HCT116 (cell line): ENCODE data around the gene BBS9. TPM values are rescaled to one million over a fixed set of nuclear protein-coding genes. Genes with fewer than 3 reads are reported as not detected.

Source experiments
- ATAC-seq: fragments of 200-7000 bp; cut with Tn5 transposase; 2 replicates; pipeline ENCODE4 v1.9.1; 2020; ENCODE audit warnings: mild to moderate bottlenecking, moderate library complexity
- BruUV-seq: library from RNA; stranded (reverse); fragments of 400-500 nt; replicated peaks from 2 replicates; lab custom pipeline; 2021; lab: Mats Ljungman, UMichigan
- CTCF ChIA-PET: fragments of 300-600 bp; sonication (Branson Sonifier 250); formaldehyde crosslinking; loops from one replicate; lab custom pipeline; 2021; ENCODE audit warnings: antibody characterized with exemption; lab: Charles Lee
- POLR2A ChIA-PET: fragments of 300-600, 350-600 bp; sonication (Branson Sonifier 250); formaldehyde crosslinking; loops from one replicate; lab custom pipeline; 2021; ENCODE audit warnings: antibody characterized with exemption; lab: Charles Lee
- RAD21 ChIA-PET, 2 experiments: fragments of 300-600 bp; sonication (Branson Sonifier 250); formaldehyde crosslinking; loops; one replicate each; lab custom pipeline; 2023; ENCODE audit warnings: low total read pairs in 2 of 2; ENCODE audit not compliant: uncharacterized antibody in 2 of 2, unreplicated experiment in 2 of 2, low non-redundant PET in 1 of 2; lab: Charles Lee
- DNase-seq: peaks from one replicate; pipeline ENCODE4 v3.0.0-alpha.2; 2010; ENCODE audit warnings: low read depth, low spot score
- H2AFZ ChIP-seq: fragments of 200-600 bp; shearing (Covaris generic), sonication (generic); 2 replicates; pipeline ENCODE4 v1.6.1; 2017; ENCODE audit warnings: low read depth, mixed run types, mixed read lengths, antibody characterized with exemption, low read length; ENCODE audit not compliant: poor library complexity, severe bottlenecking
- H3K27ac ChIP-seq: 2 replicates; pipeline ENCODE4 v1.5.1; 2012; ENCODE audit warnings: low read depth, low read length
- H3K27me3 ChIP-seq: fragments of 200-600 bp; sonication (generic); 2 replicates; pipeline ENCODE4 v1.6.1; 2016; ENCODE audit warnings: mixed run types, low read length, mixed read lengths; ENCODE audit not compliant: insufficient read depth
- H3K36me3 ChIP-seq, 2 experiments: fragments of 200-500 bp in 1 of 2; fragments of 200-600 bp in 1 of 2; sonication (Bioruptor generic) in 1 of 2; sonication (generic) in 1 of 2; 2 replicates each; pipeline versions ENCODE4 v1.5.1 to v1.6.1; 2014 to 2016; ENCODE audit warnings: low read length in 2 of 2, inconsistent platforms in 1 of 2, mixed read lengths in 1 of 2, mixed run types in 1 of 2; ENCODE audit not compliant: insufficient read depth in 2 of 2, control insufficient read depth in 1 of 2
- H3K4me1 ChIP-seq, 2 experiments: fragments of 200-600 bp in 1 of 2; sonication (generic) in 1 of 2; 2 replicates each; pipeline versions ENCODE4 v1.5.1 to v1.6.1; 2012 to 2017; ENCODE audit warnings: low read length in 2 of 2, inconsistent platforms in 1 of 2, mild to moderate bottlenecking in 1 of 2, mixed read lengths in 1 of 2, mixed run types in 1 of 2, moderate library complexity in 1 of 2; ENCODE audit not compliant: insufficient read depth in 2 of 2, control insufficient read depth in 1 of 2
- H3K4me2 ChIP-seq: fragments of 200-600 bp; sonication (generic); 2 replicates; pipeline ENCODE4 v1.6.1; 2017; ENCODE audit warnings: mixed run types, low read length, mixed read lengths
- H3K4me3 ChIP-seq, 2 experiments: fragments of 200-600 bp in 1 of 2; sonication (generic) in 1 of 2; replicated peaks in 1 of 2; 2 replicates each; pipeline ENCODE4 v1.5.1; 2011 to 2016; ENCODE audit warnings: low read length in 2 of 2, control low read depth in 1 of 2, low read depth in 1 of 2, mild to moderate bottlenecking in 1 of 2, mixed read lengths in 1 of 2, mixed run types in 1 of 2
- H3K79me2 ChIP-seq: fragments of 200-600 bp; sonication (generic); 2 replicates; pipeline ENCODE4 v1.6.1; 2017; ENCODE audit warnings: mild to moderate bottlenecking, mixed run types, low read length, moderate library complexity, mixed read lengths; ENCODE audit not compliant: insufficient read depth
- H3K9ac ChIP-seq: fragments of 200-600 bp; sonication (generic); 2 replicates; pipeline ENCODE4 v1.6.1; 2016; ENCODE audit warnings: low read length, mixed read lengths
- H3K9me2 ChIP-seq: fragments of 200-600 bp; sonication (generic), shearing (Covaris generic); 2 replicates; pipeline ENCODE4 v1.6.1; 2017; ENCODE audit warnings: mixed run types, mild to moderate bottlenecking, moderate library complexity; ENCODE audit not compliant: insufficient read depth
- H3K9me3 ChIP-seq, 2 experiments: fragments of 200-500 bp in 1 of 2; fragments of 200-600 bp in 1 of 2; sonication (Bioruptor generic) in 1 of 2; sonication (generic) in 1 of 2; 2 replicates each; pipeline ENCODE4 v1.6.1; 2014 to 2017; ENCODE audit warnings: low read length in 2 of 2, mixed read lengths in 2 of 2, inconsistent platforms in 1 of 2, low read depth in 1 of 2, mild to moderate bottlenecking in 1 of 2, mixed run types in 1 of 2, moderate library complexity in 1 of 2; ENCODE audit not compliant: control insufficient read depth in 1 of 2, insufficient read depth in 1 of 2
- H4K20me1 ChIP-seq: fragments of 200-600 bp; sonication (generic), shearing (Covaris generic); 2 replicates; pipeline ENCODE4 v1.6.1; 2017; ENCODE audit warnings: mixed run types, mild to moderate bottlenecking, moderate library complexity; ENCODE audit not compliant: insufficient read depth
- CEBPB ChIP-seq: IDR thresholded peaks from 2 replicates; pipeline ENCODE4 v1.6.1; 2012; ENCODE audit warnings: low read depth
- EGR1 ChIP-seq: IDR thresholded peaks from 2 replicates; pipeline ENCODE4 v1.6.1; 2012; ENCODE audit warnings: low read depth
- ELF1 ChIP-seq: IDR thresholded peaks from 2 replicates; pipeline ENCODE4 v1.6.1; 2012; ENCODE audit warnings: low read depth, borderline replicate concordance
- JUND ChIP-seq: IDR thresholded peaks from 2 replicates; pipeline ENCODE4 v1.6.1; 2012
- RAD21 ChIP-seq: IDR thresholded peaks from 2 replicates; pipeline ENCODE4 v1.6.1; 2012; ENCODE audit warnings: low read depth, mild to moderate bottlenecking
- SIN3A ChIP-seq: IDR thresholded peaks from 2 replicates; pipeline ENCODE4 v1.6.1; 2012; ENCODE audit warnings: low read depth
- SRF ChIP-seq: IDR thresholded peaks from 2 replicates; pipeline ENCODE4 v1.6.1; 2012; ENCODE audit warnings: low read depth
- TCF7L2 ChIP-seq: IDR thresholded peaks from 2 replicates; pipeline ENCODE4 v1.7.0; 2011; ENCODE audit warnings: borderline replicate concordance, inconsistent platforms; ENCODE audit not compliant: insufficient read depth, insufficient read length; ENCODE audit errors: extremely low read depth
- ZFX ChIP-seq: fragments of 450-650 bp; IDR thresholded peaks from 2 replicates; pipeline ENCODE4 v1.6.1; 2017
- ZNF274 ChIP-seq: fragments of 200-500 bp; sonication (Bioruptor generic); IDR thresholded peaks from 2 replicates; pipeline ENCODE4 v1.6.1; 2014; ENCODE audit warnings: mild to moderate bottlenecking, low read depth, low read length, inconsistent platforms
- intact Hi-C: fragments of 100-400 bp; cut with micrococcal nuclease; formaldehyde crosslinking; loops from 2 replicates; pipeline ENCODE4 v1.10.0; 2022
- total RNA-seq: library from RNA; stranded (reverse); gene quantifications from one replicate; pipeline ENCODE4 v1.2.1, GENCODE V29; 2021; ENCODE audit not compliant: unreplicated experiment
- TF ChIP-seq, protein P1 (sequence below), 3 experiments: fragments of 200-600 bp in 1 of 3; sonication (generic) in 1 of 3; IDR thresholded peaks in 2 of 3; conservative IDR thresholded peaks in 1 of 3; 2 replicates each; pipeline ENCODE4 v1.5.1; 2012 to 2017; ENCODE audit warnings: low read depth in 2 of 3, low read length in 2 of 3, antibody characterized with exemption in 1 of 3, borderline replicate concordance in 1 of 3, control low read depth in 1 of 3, mild to moderate bottlenecking in 1 of 3, mixed read lengths in 1 of 3, mixed run types in 1 of 3, moderate library complexity in 1 of 3; ENCODE audit not compliant: insufficient read depth in 1 of 3
- TF ChIP-seq, protein P2 (sequence below): IDR thresholded peaks from 2 replicates; pipeline ENCODE4 v1.6.1; 2012; ENCODE audit warnings: low read depth

The BBS9 gene
- total RNA-seq, 1 experiment from 2014 or later = 7.1 TPM

DNA sequence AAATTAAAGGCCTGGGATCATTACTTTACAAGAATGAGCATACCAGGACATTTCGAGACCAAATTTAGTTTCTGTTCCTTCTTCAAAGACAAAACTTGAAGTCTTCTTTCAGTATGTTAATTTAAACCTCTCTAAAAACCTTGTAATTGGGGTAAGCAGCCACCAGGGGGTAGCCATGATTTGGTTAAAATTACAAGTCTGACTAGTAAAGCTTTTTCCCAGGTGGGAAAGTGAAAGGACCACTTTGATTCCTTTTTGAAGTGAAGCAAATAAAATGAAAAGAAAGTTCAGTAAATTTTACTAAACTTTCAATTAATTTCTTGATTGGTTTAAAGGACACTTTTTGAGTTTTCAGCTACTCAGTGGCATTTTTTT, 294.3 kb downstream of the BBS9 start:
- no peak overlapping the region for H3K27ac ChIP-seq
- POLR2A ChIA-PET = no interaction called here
- no TSS peak for BruUV-seq
- H2AFZ ChIP-seq = no peak overlapping the region
- no peak overlapping the region for H3K4me2 ChIP-seq
- no peak overlapping the region for H3K9ac ChIP-seq
- CTCF ChIA-PET = interaction anchor here (0.9 to 1.5 kb wide), 7 partner anchors 36 to 664 kb away, joined by 3 to 4 read pairs (median 3); no protein-coding TSS in a partner anchor
- no peaks in the 10 kb centered on the region for H3K27me3 ChIP-seq
- DNase-seq (peak; percentile 10), ATAC-seq (no peak)
- H3K4me3 ChIP-seq = no peak overlapping the region
- RAD21 ChIA-PET = no interaction called here
- no peaks in the 10 kb centered on the region for H3K36me3 ChIP-seq
- TF ChIP-seq, protein P1, sequence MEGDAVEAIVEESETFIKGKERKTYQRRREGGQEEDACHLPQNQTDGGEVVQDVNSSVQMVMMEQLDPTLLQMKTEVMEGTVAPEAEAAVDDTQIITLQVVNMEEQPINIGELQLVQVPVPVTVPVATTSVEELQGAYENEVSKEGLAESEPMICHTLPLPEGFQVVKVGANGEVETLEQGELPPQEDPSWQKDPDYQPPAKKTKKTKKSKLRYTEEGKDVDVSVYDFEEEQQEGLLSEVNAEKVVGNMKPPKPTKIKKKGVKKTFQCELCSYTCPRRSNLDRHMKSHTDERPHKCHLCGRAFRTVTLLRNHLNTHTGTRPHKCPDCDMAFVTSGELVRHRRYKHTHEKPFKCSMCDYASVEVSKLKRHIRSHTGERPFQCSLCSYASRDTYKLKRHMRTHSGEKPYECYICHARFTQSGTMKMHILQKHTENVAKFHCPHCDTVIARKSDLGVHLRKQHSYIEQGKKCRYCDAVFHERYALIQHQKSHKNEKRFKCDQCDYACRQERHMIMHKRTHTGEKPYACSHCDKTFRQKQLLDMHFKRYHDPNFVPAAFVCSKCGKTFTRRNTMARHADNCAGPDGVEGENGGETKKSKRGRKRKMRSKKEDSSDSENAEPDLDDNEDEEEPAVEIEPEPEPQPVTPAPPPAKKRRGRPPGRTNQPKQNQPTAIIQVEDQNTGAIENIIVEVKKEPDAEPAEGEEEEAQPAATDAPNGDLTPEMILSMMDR (IDR thresholded peaks at IDR 0.05 in 2 of 3, conservative IDR thresholded peaks at IDR 0.05 in 1 of 3; ENCODE audit: borderline replicate concordance in 1 of 3, insufficient read depth in 1 of 3, low read depth in 2 of 3, low read length in 2 of 3) = peak; percentile 34 to 67 (median 58); a peak in 4 of 6 replicates
- TF ChIP-seq JUND (no peak), RAD21 (peak; percentile 59), ELF1 (no peak)
- H3K9me2 ChIP-seq = no peaks in the 10 kb centered on the region
- no peaks in the 10 kb centered on the region for H3K4me1 ChIP-seq
- no peaks in the 10 kb centered on the region for H3K9me3 ChIP-seq
- intact Hi-C loops = loop anchor here (2.0 to 10.0 kb wide), 2 partner anchors 321 to 509 kb away; no protein-coding TSS in a partner anchor
- H4K20me1 ChIP-seq = no peaks in the 10 kb centered on the region
- no peaks in the 10 kb centered on the region for H3K79me2 ChIP-seq

DNA sequence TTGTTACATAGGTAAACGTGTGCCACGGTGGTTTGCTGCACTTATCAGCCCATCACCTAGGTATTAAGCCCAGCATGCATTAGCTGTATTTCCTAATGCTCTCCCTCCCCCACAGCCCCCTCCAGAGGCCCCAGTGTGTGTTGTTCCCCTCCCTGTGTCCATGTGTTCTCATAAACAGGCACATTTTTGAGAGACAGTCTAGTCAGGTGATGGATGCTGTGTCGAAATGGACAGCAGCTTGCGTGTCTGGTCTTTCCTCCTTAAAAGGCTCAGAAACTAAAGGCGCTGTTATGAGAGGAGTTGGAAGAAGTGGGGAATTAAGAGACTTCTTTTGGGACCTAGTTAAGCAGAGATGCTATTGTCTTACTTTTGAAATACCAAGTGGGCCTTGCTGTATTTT, 296.0 kb downstream of the BBS9 start:
- ChIA-PET POLR2A (no interaction called here), RAD21 (no interaction called here), CTCF (no interaction called here)
- Histone ChIP-seq H3K27ac (no peak overlapping the region), H3K36me3 (no peaks in the 10 kb centered on the region), H3K9me2 (no peaks in the 10 kb centered on the region), H3K9me3 (no peaks in the 10 kb centered on the region), H3K4me1 (no peaks in the 10 kb centered on the region), H3K27me3 (no peaks in the 10 kb centered on the region), H4K20me1 (no peaks in the 10 kb centered on the region), H3K4me3 (no peak overlapping the region), H3K79me2 (no peaks in the 10 kb centered on the region), H2AFZ (no peak overlapping the region), H3K9ac (no peak overlapping the region), H3K4me2 (no peak overlapping the region)
- no peak for DNase-seq
- ATAC-seq = no peak
- BruUV-seq = no TSS peak
- intact Hi-C loops = loop anchor here (10.0 kb wide), 1 partner anchor 319 kb away; no protein-coding TSS in a partner anchor
- no peak for TF ChIP-seq TCF7L2
- TF ChIP-seq, protein P2, sequence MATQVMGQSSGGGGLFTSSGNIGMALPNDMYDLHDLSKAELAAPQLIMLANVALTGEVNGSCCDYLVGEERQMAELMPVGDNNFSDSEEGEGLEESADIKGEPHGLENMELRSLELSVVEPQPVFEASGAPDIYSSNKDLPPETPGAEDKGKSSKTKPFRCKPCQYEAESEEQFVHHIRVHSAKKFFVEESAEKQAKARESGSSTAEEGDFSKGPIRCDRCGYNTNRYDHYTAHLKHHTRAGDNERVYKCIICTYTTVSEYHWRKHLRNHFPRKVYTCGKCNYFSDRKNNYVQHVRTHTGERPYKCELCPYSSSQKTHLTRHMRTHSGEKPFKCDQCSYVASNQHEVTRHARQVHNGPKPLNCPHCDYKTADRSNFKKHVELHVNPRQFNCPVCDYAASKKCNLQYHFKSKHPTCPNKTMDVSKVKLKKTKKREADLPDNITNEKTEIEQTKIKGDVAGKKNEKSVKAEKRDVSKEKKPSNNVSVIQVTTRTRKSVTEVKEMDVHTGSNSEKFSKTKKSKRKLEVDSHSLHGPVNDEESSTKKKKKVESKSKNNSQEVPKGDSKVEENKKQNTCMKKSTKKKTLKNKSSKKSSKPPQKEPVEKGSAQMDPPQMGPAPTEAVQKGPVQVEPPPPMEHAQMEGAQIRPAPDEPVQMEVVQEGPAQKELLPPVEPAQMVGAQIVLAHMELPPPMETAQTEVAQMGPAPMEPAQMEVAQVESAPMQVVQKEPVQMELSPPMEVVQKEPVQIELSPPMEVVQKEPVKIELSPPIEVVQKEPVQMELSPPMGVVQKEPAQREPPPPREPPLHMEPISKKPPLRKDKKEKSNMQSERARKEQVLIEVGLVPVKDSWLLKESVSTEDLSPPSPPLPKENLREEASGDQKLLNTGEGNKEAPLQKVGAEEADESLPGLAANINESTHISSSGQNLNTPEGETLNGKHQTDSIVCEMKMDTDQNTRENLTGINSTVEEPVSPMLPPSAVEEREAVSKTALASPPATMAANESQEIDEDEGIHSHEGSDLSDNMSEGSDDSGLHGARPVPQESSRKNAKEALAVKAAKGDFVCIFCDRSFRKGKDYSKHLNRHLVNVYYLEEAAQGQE = no peak
- no peak for TF ChIP-seq ZFX
- no peak for TF ChIP-seq ZNF274
- no peak for TF ChIP-seq ELF1
- TF ChIP-seq SIN3A = no peak
- TF ChIP-seq SRF = no peak
- TF ChIP-seq, protein P1 (IDR thresholded peaks at IDR 0.05 in 2 of 3, conservative IDR thresholded peaks at IDR 0.05 in 1 of 3; ENCODE audit: borderline replicate concordance in 1 of 3, insufficient read depth in 1 of 3, low read depth in 2 of 3, low read length in 2 of 3) = no peak
- no peak for TF ChIP-seq CEBPB
- TF ChIP-seq EGR1 = no peak
